ENCODE measurements around the gene NABP2. TPM values are rescaled to one million over a fixed set of nuclear protein-coding genes. Genes with fewer than 3 reads are reported as not detected.

Gene NABP2
- total and polyA plus RNA-seq, 8 donors, result 21.8 to 33.8 (median 25.5) TPM

GRCh38 chr12:56222531-56222895 lies 1.6 kb upstream of the NABP2 start:
- peak overlapping the region; percentile 96 to 99 for H3K27ac ChIP-seq
- H3K27me3 ChIP-seq, result no peaks in the 10 kb centered on the region
- H3K4me3 ChIP-seq, result peak overlapping the region; percentile 74 to 77
- peaks cover 14 to 52% of the 10 kb centered on the region in 2 donors for H3K4me1 ChIP-seq
- no peak for ATAC-seq
- intact Hi-C loops (cut with DNase I), result no loop called here
- no peaks in the 10 kb centered on the region for H3K9me3 ChIP-seq
- DNase-seq, result no peak
- no peak for TF ChIP-seq CTCF (IDR thresholded peaks at IDR 0.05)
- peaks cover 0 to 2% of the 10 kb centered on the region in 2 donors for H3K36me3 ChIP-seq

- H3K4me3 ChIP-seq, result peak overlapping the region; percentile 64 to 65
- H3K27ac ChIP-seq, result peak overlapping the region; percentile 80 to 82
- ATAC-seq, result no peak
- H3K36me3 ChIP-seq, result peaks cover 0 to 5% of the 10 kb centered on the region in 2 donors
- DNase-seq, result no peak
- H3K9me3 ChIP-seq, result no peaks in the 10 kb centered on the region
- no peak for TF ChIP-seq CTCF (IDR thresholded peaks at IDR 0.05)
- intact Hi-C loops (cut with DNase I), result no loop called here
- H3K27me3 ChIP-seq, result no peaks in the 10 kb centered on the region
- peaks cover 14 to 47% of the 10 kb centered on the region in 2 donors for H3K4me1 ChIP-seq
These were observed 506 bp upstream of the NABP2 start for GRCh38 chr12:56223571-56224101.

GRCh38 chr12:56224954-56225353 lies 812 bp downstream of the NABP2 start:
- Histone ChIP-seq H3K9me3 (no peaks in the 10 kb centered on the region), H3K27me3 (no peaks in the 10 kb centered on the region), H3K27ac (peak overlapping the region in 1 of 2 donors; percentile 80), H3K36me3 (peaks cover 0 to 13% of the 10 kb centered on the region in 2 donors), H3K4me3 (peak overlapping the region; percentile 64 to 65), H3K4me1 (peaks cover 14 to 37% of the 10 kb centered on the region in 2 donors)
- intact Hi-C loops (cut with DNase I), result no loop called here
- DNase-seq (peak in 1 of 4 donors; percentile 27), ATAC-seq (no peak)
- no peak for TF ChIP-seq CTCF (IDR thresholded peaks at IDR 0.05)

GRCh38 chr12:56229082-56229481 lies 4.9 kb downstream of the NABP2 start:
- H3K9me3 ChIP-seq, result no peaks in the 10 kb centered on the region
- no peak for ATAC-seq

GRCh38 chr12:56229916-56230431 lies 5.8 kb downstream of the NABP2 start, which contains the start of gene SLC39A5:
TSS of gene SLC39A5 (plus strand) at chr12:56230051. CDS start at chr12:56231275, 1,224 bp downstream.
- intact Hi-C loops (cut with DNase I), result no loop called here
- Histone ChIP-seq H3K36me3 (peaks cover 0 to 13% of the 10 kb centered on the region in 2 donors), H3K27ac (no peak within 1 kb of the TSS), H3K4me3 (no peak within 1 kb of the TSS), H3K27me3 (no peaks in the 10 kb centered on the region), H3K4me1 (peaks cover 0 to 3% of the 10 kb centered on the region in 2 donors), H3K9me3 (no peaks in the 10 kb centered on the region)
- DNase-seq, result no peak
- no peak for TF ChIP-seq CTCF (IDR thresholded peaks at IDR 0.05)
- no peak for ATAC-seq

More at GRCh38 chr12:56229082-56229481, 4.9 kb downstream of the NABP2 start:
- TF ChIP-seq CTCF (IDR thresholded peaks at IDR 0.05), result no peak
- intact Hi-C loops (cut with DNase I), result no loop called here
- Histone ChIP-seq H3K4me3 (no peak overlapping the region), H3K4me1 (peaks cover 0 to 9% of the 10 kb centered on the region in 2 donors), H3K36me3 (peaks cover 0 to 13% of the 10 kb centered on the region in 2 donors), H3K27ac (no peak overlapping the region), H3K27me3 (no peaks in the 10 kb centered on the region)
- DNase-seq, result no peak
